ENCODE measurements around the gene EYS. TPM values are rescaled to one million over a fixed set of nuclear protein-coding genes. Genes with fewer than 3 reads are reported as not detected.

The EYS gene
- total RNA-seq, 2 experiments from 2014 or later: not detected

DNA sequence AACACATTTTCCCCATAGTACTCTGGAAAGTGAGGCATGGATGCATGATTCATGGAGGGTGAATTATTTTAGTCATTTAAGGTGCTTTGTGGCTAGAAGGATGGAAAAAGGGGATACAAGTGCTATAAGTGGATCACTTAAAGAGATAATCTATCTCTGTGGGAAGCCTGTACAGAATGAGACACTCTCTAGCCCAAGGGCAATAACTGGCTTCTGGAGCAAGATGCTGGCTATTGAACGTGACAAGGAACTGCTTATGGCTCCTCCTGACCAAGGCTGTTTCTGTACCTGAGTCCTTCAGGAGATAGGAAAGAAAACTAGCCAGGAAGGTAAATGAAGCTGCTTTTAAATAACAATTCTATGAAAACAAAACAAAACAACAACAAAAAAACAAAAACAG lies 590.7 kb downstream of the EYS start:
- Mint-ChIP-seq H3K4me1 (ENCODE audit: low read depth) (no peaks in the 10 kb centered on the region), H3K9me3 (peaks cover 17% of the 10 kb centered on the region), H3K27ac (no peak overlapping the region), H3K36me3 (ENCODE audit: low read depth) (no peaks in the 10 kb centered on the region), H3K4me3 (no peak overlapping the region), H3K27me3 (no peaks in the 10 kb centered on the region)
- Histone ChIP-seq H3K9me3 (ENCODE audit: control insufficient read depth in 1 of 2, insufficient read depth in 1 of 2, low read length in 2 of 2) (peaks cover 0 to 5% of the 10 kb centered on the region in 2 experiments), H3K27ac (ENCODE audit: low read depth in 1 of 2, low read length in 2 of 2) (no peak overlapping the region), H3K36me3 (ENCODE audit: insufficient read depth, low read length) (no peaks in the 10 kb centered on the region), H3K4me3 (ENCODE audit: low read length) (no peak overlapping the region), H3K4me1 (ENCODE audit: insufficient read depth, low read length) (no peaks in the 10 kb centered on the region), H3K27me3 (ENCODE audit: control insufficient read depth in 1 of 2, insufficient read depth in 2 of 2, low read length in 2 of 2) (no peaks in the 10 kb centered on the region)
- ATAC-seq (ENCODE audit: poor library complexity) (no peak), DNase-seq (no peak)
- intact Hi-C loops (cut with DNase I, micrococcal nuclease): no loop called here
- ChIA-PET POLR2A (no interaction called here), CTCF (no interaction called here)
- TF ChIP-seq, protein P1, sequence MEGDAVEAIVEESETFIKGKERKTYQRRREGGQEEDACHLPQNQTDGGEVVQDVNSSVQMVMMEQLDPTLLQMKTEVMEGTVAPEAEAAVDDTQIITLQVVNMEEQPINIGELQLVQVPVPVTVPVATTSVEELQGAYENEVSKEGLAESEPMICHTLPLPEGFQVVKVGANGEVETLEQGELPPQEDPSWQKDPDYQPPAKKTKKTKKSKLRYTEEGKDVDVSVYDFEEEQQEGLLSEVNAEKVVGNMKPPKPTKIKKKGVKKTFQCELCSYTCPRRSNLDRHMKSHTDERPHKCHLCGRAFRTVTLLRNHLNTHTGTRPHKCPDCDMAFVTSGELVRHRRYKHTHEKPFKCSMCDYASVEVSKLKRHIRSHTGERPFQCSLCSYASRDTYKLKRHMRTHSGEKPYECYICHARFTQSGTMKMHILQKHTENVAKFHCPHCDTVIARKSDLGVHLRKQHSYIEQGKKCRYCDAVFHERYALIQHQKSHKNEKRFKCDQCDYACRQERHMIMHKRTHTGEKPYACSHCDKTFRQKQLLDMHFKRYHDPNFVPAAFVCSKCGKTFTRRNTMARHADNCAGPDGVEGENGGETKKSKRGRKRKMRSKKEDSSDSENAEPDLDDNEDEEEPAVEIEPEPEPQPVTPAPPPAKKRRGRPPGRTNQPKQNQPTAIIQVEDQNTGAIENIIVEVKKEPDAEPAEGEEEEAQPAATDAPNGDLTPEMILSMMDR (IDR thresholded peaks at IDR 0.05): no peak

DNA sequence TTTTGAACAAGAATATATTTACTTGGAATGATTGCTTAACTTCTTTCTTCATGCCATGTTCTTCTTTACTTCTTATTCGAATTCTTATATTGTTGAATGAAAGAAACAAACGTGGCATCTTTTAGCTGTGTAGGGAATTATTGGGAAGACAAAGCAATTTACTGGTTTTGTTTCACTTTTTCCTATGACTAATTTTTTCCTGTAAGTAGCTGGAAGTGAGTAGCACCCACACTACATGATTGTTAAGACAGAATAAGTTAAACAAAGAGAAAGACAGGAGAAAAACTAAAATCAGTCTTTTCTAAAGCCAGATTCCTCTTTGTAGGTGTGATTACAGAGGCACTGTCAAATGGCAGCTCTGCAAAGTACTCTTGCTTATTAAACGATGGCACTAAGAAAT lies 593.4 kb downstream of the EYS start:
- no peak overlapping the region for H3K4me3 ChIP-seq (ENCODE audit: low read length)
- no peaks in the 10 kb centered on the region for H3K36me3 ChIP-seq (ENCODE audit: insufficient read depth, low read length)
- intact Hi-C loops (cut with DNase I, micrococcal nuclease): no loop called here
- no peaks in the 10 kb centered on the region for H3K36me3 Mint-ChIP-seq (ENCODE audit: low read depth)
- DNase-seq: no peak
- no peaks in the 10 kb centered on the region for H3K27me3 Mint-ChIP-seq
- TF ChIP-seq, protein P1 (IDR thresholded peaks at IDR 0.05): no peak
- no peaks in the 10 kb centered on the region for H3K4me1 Mint-ChIP-seq (ENCODE audit: low read depth)
- POLR2A ChIA-PET: no interaction called here
- H3K27me3 ChIP-seq (ENCODE audit: control insufficient read depth in 1 of 2, insufficient read depth in 2 of 2, low read length in 2 of 2): no peaks in the 10 kb centered on the region
- no peak overlapping the region for H3K27ac Mint-ChIP-seq
- CTCF ChIA-PET: no interaction called here
- no peaks in the 10 kb centered on the region for H3K9me3 ChIP-seq (ENCODE audit: control insufficient read depth in 1 of 2, insufficient read depth in 1 of 2, low read length in 2 of 2)
- no peak overlapping the region for H3K27ac ChIP-seq (ENCODE audit: low read depth in 1 of 2, low read length in 2 of 2)
- no peak overlapping the region for H3K4me3 Mint-ChIP-seq
- ATAC-seq (ENCODE audit: poor library complexity): no peak
- H3K9me3 Mint-ChIP-seq: peaks cover 11% of the 10 kb centered on the region
- no peaks in the 10 kb centered on the region for H3K4me1 ChIP-seq (ENCODE audit: insufficient read depth, low read length)

DNA sequence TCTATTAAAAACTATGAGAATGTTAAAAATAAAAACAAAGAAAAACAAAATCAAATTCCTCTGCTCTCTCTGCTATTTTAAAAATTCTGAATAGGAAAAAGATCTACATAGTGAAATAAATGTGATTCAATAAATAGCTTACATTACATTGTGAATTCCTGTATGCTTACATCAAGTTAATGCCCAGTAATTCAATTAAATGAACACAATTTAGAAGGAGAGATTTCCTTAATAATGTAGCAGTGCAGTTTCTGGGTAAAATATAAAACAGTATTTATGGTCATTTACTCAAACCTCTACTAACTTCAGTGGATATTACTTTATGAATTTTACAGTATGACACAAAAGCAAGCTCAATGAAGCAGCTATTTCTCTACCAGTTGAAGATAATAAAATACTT lies 594.6 kb downstream of the EYS start:
- H3K9me3 Mint-ChIP-seq: peaks cover 8% of the 10 kb centered on the region
- H3K27ac Mint-ChIP-seq: no peak overlapping the region
- H3K9me3 ChIP-seq (ENCODE audit: control insufficient read depth in 1 of 2, insufficient read depth in 1 of 2, low read length in 2 of 2): no peaks in the 10 kb centered on the region
- H3K27ac ChIP-seq (ENCODE audit: low read depth in 1 of 2, low read length in 2 of 2): no peak overlapping the region
- CTCF ChIA-PET: no interaction called here
- no peak for DNase-seq
- no peaks in the 10 kb centered on the region for H3K4me1 Mint-ChIP-seq (ENCODE audit: low read depth)
- H3K36me3 ChIP-seq (ENCODE audit: insufficient read depth, low read length): no peaks in the 10 kb centered on the region
- no peak overlapping the region for H3K4me3 Mint-ChIP-seq
- no peaks in the 10 kb centered on the region for H3K27me3 ChIP-seq (ENCODE audit: control insufficient read depth in 1 of 2, insufficient read depth in 2 of 2, low read length in 2 of 2)
- H3K4me1 ChIP-seq (ENCODE audit: insufficient read depth, low read length): no peaks in the 10 kb centered on the region
- POLR2A ChIA-PET: no interaction called here
- TF ChIP-seq, protein P1 (IDR thresholded peaks at IDR 0.05): no peak
- intact Hi-C loops (cut with DNase I, micrococcal nuclease): no loop called here
- no peak overlapping the region for H3K4me3 ChIP-seq (ENCODE audit: low read length)
- H3K27me3 Mint-ChIP-seq: no peaks in the 10 kb centered on the region
- H3K36me3 Mint-ChIP-seq (ENCODE audit: low read depth): no peaks in the 10 kb centered on the region
- ATAC-seq (ENCODE audit: poor library complexity): no peak
